ENCODE results near the gene MRPL24. TPM values are rescaled to one million over a fixed set of nuclear protein-coding genes. Genes with fewer than 3 reads are reported as not detected.

Gene MRPL24
- total RNA-seq, 1 donor from 2014 or later, result 65.8 TPM

GRCh38 chr1:156773607-156774006, 32.7 kb upstream of the MRPL24 start:
- ATAC-seq (ENCODE audit: low read depth), result no peak
- Mint-ChIP-seq H3K27ac (no peak overlapping the region), H3K4me1 (peaks cover 69% of the 10 kb centered on the region), H3K4me3 (no peak overlapping the region), H3K27me3 (no peaks in the 10 kb centered on the region), H3K36me3 (ENCODE audit: low read depth) (peaks cover 64% of the 10 kb centered on the region), H3K9me3 (no peaks in the 10 kb centered on the region)
- no peak for TF ChIP-seq CTCF (IDR thresholded peaks at IDR 0.05)
- intact Hi-C loops (cut with micrococcal nuclease), result no loop called here
- CTCF ChIA-PET, result no interaction called here
- POLR2A ChIA-PET, result no interaction called here
- no peak for DNase-seq

- POLR2A ChIA-PET, result interaction anchor here (0.9 kb wide), 1 partner anchor 21 kb away, joined by 3 read pairs; the partner anchor contains the start of gene HDGF
- H3K4me1 Mint-ChIP-seq, result peaks cover 71% of the 10 kb centered on the region
- peaks cover 63% of the 10 kb centered on the region for H3K36me3 Mint-ChIP-seq (ENCODE audit: low read depth)
- H3K9me3 Mint-ChIP-seq, result no peaks in the 10 kb centered on the region
- no peak overlapping the region for H3K4me3 Mint-ChIP-seq
- no peaks in the 10 kb centered on the region for H3K27me3 Mint-ChIP-seq
- ATAC-seq (ENCODE audit: low read depth), result no peak
- no peak overlapping the region for H3K27ac Mint-ChIP-seq
- DNase-seq, result no peak
- CTCF ChIA-PET, result interaction anchor here (1.4 kb wide), 1 partner anchor 47 kb away, joined by 7 read pairs; no protein-coding TSS in a partner anchor
- no peak for TF ChIP-seq CTCF (IDR thresholded peaks at IDR 0.05)
- intact Hi-C loops (cut with micrococcal nuclease), result no loop called here
These were observed 32.0 kb upstream of the MRPL24 start for GRCh38 chr1:156772728-156773497.

- ATAC-seq (ENCODE audit: low read depth), result no peak
- intact Hi-C loops (cut with micrococcal nuclease), result no loop called here
- TF ChIP-seq CTCF (IDR thresholded peaks at IDR 0.05), result no peak
- Mint-ChIP-seq H3K27me3 (no peaks in the 10 kb centered on the region), H3K4me1 (peaks cover 65% of the 10 kb centered on the region), H3K4me3 (no peak overlapping the region), H3K27ac (no peak overlapping the region), H3K9me3 (no peaks in the 10 kb centered on the region), H3K36me3 (ENCODE audit: low read depth) (peaks cover 58% of the 10 kb centered on the region)
- ChIA-PET POLR2A (interaction anchor here (0.9 kb wide), 1 partner anchor 21 kb away, joined by 3 read pairs; the partner anchor contains the start of gene HDGF), CTCF (interaction anchor here (1.4 kb wide), 1 partner anchor 46 kb away, joined by 7 read pairs; no protein-coding TSS in a partner anchor)
- DNase-seq, result no peak
These were observed 31.3 kb upstream of the MRPL24 start for GRCh38 chr1:156772222-156772621.

- intact Hi-C loops (cut with micrococcal nuclease), result no loop called here
- Mint-ChIP-seq H3K27me3 (no peaks in the 10 kb centered on the region), H3K9me3 (no peaks in the 10 kb centered on the region), H3K36me3 (ENCODE audit: low read depth) (peaks cover 45% of the 10 kb centered on the region), H3K27ac (no peak overlapping the region), H3K4me3 (no peak overlapping the region), H3K4me1 (peaks cover 51% of the 10 kb centered on the region)
- ChIA-PET POLR2A (interaction anchor here (0.9 to 6.2 kb wide), 5 partner anchors 10 to 341 kb away, joined by 3 to 128 read pairs (median 19); partner anchors contain the start of genes HDGF, ISG20L2, METTL25B and MRPL24), CTCF (interaction anchor here (0.8 to 2.3 kb wide), 3 partner anchors 17 to 43 kb away, joined by 3 to 25 read pairs (median 4); partner anchors contain the start of gene HDGF)
- DNase-seq (no peak), ATAC-seq (ENCODE audit: low read depth) (no peak)
- TF ChIP-seq CTCF (IDR thresholded peaks at IDR 0.05), result no peak
These were observed 27.9 kb upstream of the MRPL24 start for GRCh38 chr1:156768610-156769295.

Measured in activated B cell treated with CpG ODN at 0.5 μM for 24 hours (primary cell).